ENCODE data around the gene NKX6-1.

NKX6-1 gene

GRCh38 chr4:84498935-84499623 lies at the start of gene NKX6-1:
NKX6-1 (minus strand) TSS chr4:84499292; CDS start chr4:84498228, 1,064 bp downstream.
- Histone ChIP-seq H3K4me1 (ENCODE audit: control insufficient read depth in 1 of 2, insufficient read depth in 1 of 2, low read depth in 1 of 2, low read length in 1 of 2) (peaks cover 10 to 33% of the 10 kb centered on the region in 2 experiments), H3K27ac (no peak within 1 kb of the TSS), H3K27me3 (peaks cover 100% of the 10 kb centered on the region), H3K4me3 (ENCODE audit: low read depth in 1 of 2, low read length in 1 of 2) (peak within 1 kb of the TSS; percentile 23 to 39), H3K36me3 (no peaks in the 10 kb centered on the region), H3K9me3 (no peaks in the 10 kb centered on the region)
- TF ChIP-seq CTCF (IDR thresholded peaks at IDR 0.05), result no peak

- Histone ChIP-seq H3K27me3 (no peaks in the 10 kb centered on the region), H3K27ac (no peak overlapping the region), H3K4me3 (ENCODE audit: low read depth in 1 of 2, low read length in 1 of 2) (no peak overlapping the region), H3K36me3 (no peaks in the 10 kb centered on the region), H3K9me3 (no peaks in the 10 kb centered on the region), H3K4me1 (ENCODE audit: control insufficient read depth in 1 of 2, insufficient read depth in 1 of 2, low read depth in 1 of 2, low read length in 1 of 2) (no peaks in the 10 kb centered on the region)
- no peak for TF ChIP-seq CTCF (IDR thresholded peaks at IDR 0.05)
Measured at GRCh38 chr4:84547211-84547610, 48.1 kb upstream of the NKX6-1 start.

- Histone ChIP-seq H3K4me1 (ENCODE audit: control insufficient read depth in 1 of 2, insufficient read depth in 1 of 2, low read depth in 1 of 2, low read length in 1 of 2) (no peaks in the 10 kb centered on the region), H3K27me3 (no peaks in the 10 kb centered on the region), H3K27ac (no peak overlapping the region), H3K4me3 (ENCODE audit: low read depth in 1 of 2, low read length in 1 of 2) (no peak overlapping the region), H3K36me3 (no peaks in the 10 kb centered on the region), H3K9me3 (no peaks in the 10 kb centered on the region)
- no peak for TF ChIP-seq CTCF (IDR thresholded peaks at IDR 0.05)
Measured at GRCh38 chr4:84545093-84545492, 46.0 kb upstream of the NKX6-1 start.

GRCh38 chr4:84535901-84536300 lies 36.8 kb upstream of the NKX6-1 start:
- H3K27ac ChIP-seq, result no peak overlapping the region
- no peak overlapping the region for H3K4me3 ChIP-seq (ENCODE audit: low read depth in 1 of 2, low read length in 1 of 2)
- H3K27me3 ChIP-seq, result peaks cover under 1% of the 10 kb centered on the region
- H3K36me3 ChIP-seq, result no peaks in the 10 kb centered on the region
- no peak for TF ChIP-seq CTCF (IDR thresholded peaks at IDR 0.05)
- H3K9me3 ChIP-seq, result no peaks in the 10 kb centered on the region
- no peaks in the 10 kb centered on the region for H3K4me1 ChIP-seq (ENCODE audit: control insufficient read depth in 1 of 2, insufficient read depth in 1 of 2, low read depth in 1 of 2, low read length in 1 of 2)

- no peaks in the 10 kb centered on the region for H3K36me3 ChIP-seq
- H3K27ac ChIP-seq, result no peak overlapping the region
- peaks cover 13% of the 10 kb centered on the region for H3K27me3 ChIP-seq
- TF ChIP-seq CTCF (IDR thresholded peaks at IDR 0.05), result no peak
- H3K9me3 ChIP-seq, result no peaks in the 10 kb centered on the region
- no peaks in the 10 kb centered on the region for H3K4me1 ChIP-seq (ENCODE audit: control insufficient read depth in 1 of 2, insufficient read depth in 1 of 2, low read depth in 1 of 2, low read length in 1 of 2)
- H3K4me3 ChIP-seq (ENCODE audit: low read depth in 1 of 2, low read length in 1 of 2), result no peak overlapping the region
Measured at GRCh38 chr4:84531689-84532088, 32.6 kb upstream of the NKX6-1 start.
